OCI-LY7 (cell line): ENCODE results near the gene PA2G4. TPM values are rescaled to one million over a fixed set of nuclear protein-coding genes. Genes with fewer than 3 reads are reported as not detected.

ENCODE experiments used
- BruUV-seq: library from RNA; stranded (reverse); fragments of 400-500 nt; replicated peaks from 2 replicates; lab custom pipeline; 2021; lab: Mats Ljungman, UMichigan
- CTCF ChIA-PET: fragments of 300-600 bp; sonication (Branson Sonifier 250); formaldehyde crosslinking; loops from one replicate; lab custom pipeline; 2022; ENCODE audit warnings: antibody characterized with exemption; ENCODE audit not compliant: unreplicated experiment; lab: Charles Lee
- POLR2A ChIA-PET: fragments of 300-600 bp; sonication (Branson Sonifier 250); formaldehyde crosslinking; loops from one replicate; lab custom pipeline; 2022; ENCODE audit warnings: antibody characterized with exemption; lab: Charles Lee
- DNase-seq: peaks from one replicate; pipeline ENCODE4 v3.0.0-alpha.2; 2015; ENCODE audit warnings: low spot score
- H2AFZ ChIP-seq: fragments of 200-600 bp; sonication (generic), shearing (Covaris generic); 2 replicates; pipeline ENCODE4 v1.6.1; 2014; ENCODE audit warnings: mild to moderate bottlenecking, antibody characterized with exemption, low read length, moderate library complexity
- H3K27ac ChIP-seq: fragments of 200-600 bp; sonication (generic); 2 replicates; pipeline ENCODE4 v1.5.1; 2014; ENCODE audit warnings: mixed run types, low read depth, mild to moderate bottlenecking, moderate library complexity, low read length, inconsistent platforms; ENCODE audit not compliant: poor library complexity, severe bottlenecking
- H3K36me3 ChIP-seq: fragments of 200-600 bp; sonication (generic); 2 replicates; pipeline ENCODE4 v1.6.1; 2014; ENCODE audit warnings: mild to moderate bottlenecking, antibody characterized with exemption, low read length, moderate library complexity, mixed read lengths; ENCODE audit not compliant: insufficient read depth
- H3K4me1 ChIP-seq: fragments of 200-600 bp; sonication (generic); 2 replicates; pipeline ENCODE4 v1.5.1; 2014; ENCODE audit warnings: mild to moderate bottlenecking, low read length; ENCODE audit not compliant: insufficient read depth, poor library complexity, severe bottlenecking
- H3K4me2 ChIP-seq: fragments of 200-600 bp; sonication (generic); 2 replicates; pipeline ENCODE4 v1.6.1; 2014; ENCODE audit warnings: mild to moderate bottlenecking, low read length
- H3K4me3 ChIP-seq: fragments of 200-600 bp; sonication (generic); 2 replicates; pipeline ENCODE4 v1.5.1; 2014; ENCODE audit warnings: mild to moderate bottlenecking, low read depth, low read length; ENCODE audit not compliant: poor library complexity, severe bottlenecking
- H3K79me2 ChIP-seq: fragments of 200-600 bp; sonication (generic); 2 replicates; pipeline ENCODE4 v1.6.1; 2016; ENCODE audit warnings: low read depth, mild to moderate bottlenecking, low read length, moderate library complexity, mixed read lengths; ENCODE audit not compliant: insufficient read depth
- H3K9me2 ChIP-seq: fragments of 200-600 bp; sonication (generic); 2 replicates; pipeline ENCODE4 v1.6.1; 2016; ENCODE audit warnings: mild to moderate bottlenecking, low read length, mixed read lengths; ENCODE audit not compliant: insufficient read depth
- H3K9me3 ChIP-seq: fragments of 200-600 bp; sonication (generic); 2 replicates; pipeline ENCODE4 v1.6.1; 2014; ENCODE audit warnings: mild to moderate bottlenecking, mixed run types, low read length, mixed read lengths
- H4K20me1 ChIP-seq: fragments of 200-600 bp; sonication (generic); 2 replicates; pipeline ENCODE4 v1.6.1; 2014; ENCODE audit warnings: mild to moderate bottlenecking, antibody characterized with exemption, low read length, moderate library complexity, mixed read lengths; ENCODE audit not compliant: insufficient read depth
- CTCF ChIP-seq: fragments of 200-600 bp; sonication (generic); conservative IDR thresholded peaks from 2 replicates; pipeline ENCODE4 v1.5.1; 2014; ENCODE audit warnings: mild to moderate bottlenecking, antibody characterized with exemption, low read length, moderate library complexity, mixed read lengths
- EZH2phosphoT487 ChIP-seq: fragments of 200-600 bp; sonication (generic); IDR thresholded peaks from 2 replicates; pipeline ENCODE4 v1.6.1; 2018; ENCODE audit warnings: low read depth, borderline replicate concordance, mild to moderate bottlenecking, mixed run types, antibody characterized with exemption, low read length, moderate library complexity, mixed read lengths
- intact Hi-C: fragments of 100-400 bp; cut with micrococcal nuclease; formaldehyde crosslinking; loops from one replicate; pipeline ENCODE4 v1.10.0; 2022; ENCODE audit not compliant: unreplicated experiment
- total RNA-seq, 2 experiments: library from RNA; depleted of rRNA in 1 of 2; stranded (reverse); fragments of >200 nt in 1 of 2; shearing (Covaris generic) in 1 of 2; gene quantifications; 2 replicates each; pipeline ENCODE4 v1.2.3, GENCODE V29; 2014 to 2022

PA2G4 gene
- total RNA-seq, 2 experiments from 2014 or later = 289 to 358 TPM

GRCh38 chr12:56143217-56143616 is 38.9 kb downstream of the PA2G4 start:
- Histone ChIP-seq H3K79me2 (no peaks in the 10 kb centered on the region), H3K9me3 (no peaks in the 10 kb centered on the region), H3K4me3 (no peak overlapping the region), H2AFZ (no peak overlapping the region), H3K4me1 (no peaks in the 10 kb centered on the region), H3K27ac (no peak overlapping the region), H3K4me2 (no peak overlapping the region), H4K20me1 (no peaks in the 10 kb centered on the region), H3K36me3 (peaks cover 68% of the 10 kb centered on the region), H3K9me2 (no peaks in the 10 kb centered on the region)
- DNase-seq = no peak
- intact Hi-C loops = no loop called here
- ChIA-PET POLR2A (no interaction called here), CTCF (no interaction called here)
- BruUV-seq = no TSS peak
- TF ChIP-seq CTCF (no peak), EZH2phosphoT487 (no peak)

- H3K9me2 ChIP-seq = no peaks in the 10 kb centered on the region
- H3K4me2 ChIP-seq = no peak overlapping the region
- no peak overlapping the region for H3K27ac ChIP-seq
- TF ChIP-seq CTCF = no peak
- no peak for TF ChIP-seq EZH2phosphoT487
- no TSS peak for BruUV-seq
- POLR2A ChIA-PET = interaction anchor here (0.9 kb wide), 1 partner anchor 15 kb away, joined by 3 read pairs; no protein-coding TSS in a partner anchor
- H2AFZ ChIP-seq = no peak overlapping the region
- no peaks in the 10 kb centered on the region for H3K9me3 ChIP-seq
- H3K4me1 ChIP-seq = no peaks in the 10 kb centered on the region
- H4K20me1 ChIP-seq = no peaks in the 10 kb centered on the region
- CTCF ChIA-PET = interaction anchor here (0.6 kb wide), 1 partner anchor 46 kb away, joined by 10 read pairs; no protein-coding TSS in a partner anchor
- intact Hi-C loops = no loop called here
- H3K4me3 ChIP-seq = no peak overlapping the region
- H3K79me2 ChIP-seq = no peaks in the 10 kb centered on the region
- peaks cover 62% of the 10 kb centered on the region for H3K36me3 ChIP-seq
- no peak for DNase-seq
Observed at GRCh38 chr12:56143870-56144269, 39.5 kb downstream of the PA2G4 start.

- no TSS peak for BruUV-seq
- POLR2A ChIA-PET = interaction anchor here (0.6 to 1.0 kb wide), 2 partner anchors 71 to 100 kb away, joined by 4 to 6 read pairs; no protein-coding TSS in a partner anchor
- no peak overlapping the region for H3K4me2 ChIP-seq
- no peak overlapping the region for H3K4me3 ChIP-seq
- H3K9me2 ChIP-seq = no peaks in the 10 kb centered on the region
- peaks cover 53% of the 10 kb centered on the region for H3K36me3 ChIP-seq
- TF ChIP-seq EZH2phosphoT487 (no peak), CTCF (no peak)
- H3K79me2 ChIP-seq = no peaks in the 10 kb centered on the region
- CTCF ChIA-PET = no interaction called here
- no peak overlapping the region for H2AFZ ChIP-seq
- DNase-seq = no peak
- no peaks in the 10 kb centered on the region for H3K9me3 ChIP-seq
- intact Hi-C loops = no loop called here
- no peak overlapping the region for H3K27ac ChIP-seq
- no peaks in the 10 kb centered on the region for H4K20me1 ChIP-seq
- no peaks in the 10 kb centered on the region for H3K4me1 ChIP-seq
Observed at GRCh38 chr12:56145217-56145616, 40.9 kb downstream of the PA2G4 start.
